Measurements from ENCODE around the gene SRGAP3. TPM values are rescaled to one million over a fixed set of nuclear protein-coding genes. Genes with fewer than 3 reads are reported as not detected.

Gene SRGAP3
- polyA plus RNA-seq, 1 donor = 19.5 TPM

DNA sequence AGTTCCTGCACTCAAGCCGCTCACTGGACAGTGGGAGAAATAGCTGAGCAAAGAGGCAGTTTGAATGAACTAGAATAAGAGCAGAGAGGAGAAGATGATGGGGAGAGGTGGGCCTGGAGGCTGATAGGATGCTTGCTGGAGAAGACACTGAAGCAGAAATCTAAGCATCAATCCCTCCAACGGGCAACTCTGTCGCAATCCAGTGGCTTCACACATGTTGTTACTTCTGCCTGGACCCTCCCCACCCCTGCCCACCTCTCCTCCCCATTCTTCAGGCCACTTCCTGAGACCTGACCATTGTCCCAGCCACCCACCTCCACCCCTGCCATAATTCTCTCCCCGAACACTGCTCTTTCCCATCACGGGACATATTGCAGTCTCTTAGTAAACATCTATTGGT lies 76.0 kb downstream of the SRGAP3 start:
- no peak for DNase-seq

DNA sequence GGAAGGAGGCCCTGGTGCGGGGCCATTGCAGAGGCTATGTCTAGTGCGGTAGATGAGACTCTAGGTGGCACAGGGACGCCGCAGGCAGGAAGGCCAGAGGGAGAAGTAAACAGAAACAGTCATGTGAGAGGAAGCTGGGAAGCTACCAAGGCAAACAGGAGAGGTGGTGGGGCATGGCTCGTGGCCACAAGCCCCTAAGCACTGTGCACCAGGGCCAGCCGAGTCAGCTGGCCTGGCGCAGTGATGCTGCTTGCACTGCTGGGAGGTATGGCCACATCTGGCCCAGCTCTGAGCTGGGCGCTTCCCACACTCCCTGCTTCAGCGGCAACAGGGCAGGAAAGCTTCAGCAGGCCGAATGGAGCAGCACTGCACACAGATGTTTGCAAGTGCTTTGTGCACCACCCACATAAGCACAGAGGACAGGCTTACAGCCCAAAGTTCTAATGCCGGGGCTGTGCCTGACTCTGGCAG lies 76.6 kb downstream of the SRGAP3 start:
- no peak for DNase-seq

DNA sequence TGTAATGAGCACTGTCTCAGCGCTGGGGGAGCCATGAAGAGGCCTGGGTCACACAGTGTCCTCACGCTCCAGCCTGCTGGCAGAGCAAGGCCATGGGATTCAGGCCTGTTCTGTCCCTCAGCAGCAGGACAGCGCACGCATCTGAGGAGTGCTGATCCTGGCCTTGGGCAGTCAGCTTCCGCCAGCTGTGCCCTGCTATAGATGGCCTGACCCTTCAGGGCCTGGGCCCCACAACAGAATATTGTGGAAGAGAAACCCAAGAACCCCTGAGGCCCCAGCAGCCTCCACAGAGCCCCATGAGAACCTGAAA lies 78.6 kb downstream of the SRGAP3 start:
- no peak for DNase-seq

DNA sequence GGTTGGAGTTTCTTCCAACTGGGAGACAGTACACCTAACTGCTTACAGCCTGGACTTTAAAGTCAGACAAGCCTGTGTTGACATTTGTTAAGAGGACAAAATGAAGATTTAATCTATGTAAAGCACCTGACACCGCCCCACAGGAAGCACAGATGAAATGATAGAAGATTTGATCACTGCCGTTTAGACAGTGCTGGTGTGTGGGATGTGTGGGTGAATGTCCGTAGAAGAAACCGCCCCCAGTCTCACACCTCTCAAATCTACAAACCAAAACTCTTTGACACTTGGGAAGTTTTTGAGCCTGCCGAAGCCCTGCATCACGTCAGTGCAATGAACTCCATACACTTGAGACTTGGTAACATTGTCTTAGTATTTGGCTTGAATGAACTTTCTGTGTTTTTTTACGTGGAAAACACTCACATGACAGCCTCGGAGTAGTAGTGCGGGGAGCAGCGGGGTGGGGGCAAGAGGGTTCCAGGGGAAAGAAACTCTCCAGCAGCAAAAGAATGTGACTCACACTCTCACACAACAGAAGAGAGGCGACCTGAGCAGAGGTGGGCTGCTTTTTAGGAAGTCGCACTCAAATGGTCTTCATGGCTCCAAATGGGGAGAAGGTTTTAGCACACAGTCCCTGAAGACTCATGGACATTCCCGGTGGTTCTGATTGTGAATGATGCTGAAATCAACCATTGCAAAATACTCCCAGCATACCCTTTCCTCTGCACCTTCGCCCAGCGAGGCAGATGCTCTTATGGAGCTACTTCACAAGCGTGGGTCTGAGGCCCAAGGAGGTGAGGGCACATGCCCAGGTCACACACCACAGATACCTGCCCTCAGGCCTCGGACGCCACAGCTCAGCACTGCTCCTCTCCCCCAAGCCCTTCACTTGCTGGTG lies 79.2 kb downstream of the SRGAP3 start:
- DNase-seq = no peak

DNA sequence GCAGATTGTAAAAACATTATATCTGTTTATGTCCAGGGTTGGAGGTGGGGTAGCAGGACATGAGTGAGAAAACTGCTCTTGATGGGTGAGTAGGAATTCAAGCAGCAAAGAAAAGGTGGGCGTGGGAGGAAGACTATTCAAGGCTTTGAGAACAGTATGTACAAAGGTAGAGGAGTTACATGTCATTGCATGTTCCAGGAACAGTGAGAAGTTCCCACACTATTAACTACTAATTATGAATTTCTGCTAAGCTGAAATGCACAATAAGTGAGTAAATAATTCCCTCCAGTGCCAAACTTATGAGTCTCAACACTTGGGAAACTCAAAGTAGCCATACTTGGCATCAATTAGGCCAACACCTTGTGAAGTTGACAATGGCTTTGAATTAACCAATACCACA lies 80.1 kb downstream of the SRGAP3 start:
- DNase-seq = no peak

DNA sequence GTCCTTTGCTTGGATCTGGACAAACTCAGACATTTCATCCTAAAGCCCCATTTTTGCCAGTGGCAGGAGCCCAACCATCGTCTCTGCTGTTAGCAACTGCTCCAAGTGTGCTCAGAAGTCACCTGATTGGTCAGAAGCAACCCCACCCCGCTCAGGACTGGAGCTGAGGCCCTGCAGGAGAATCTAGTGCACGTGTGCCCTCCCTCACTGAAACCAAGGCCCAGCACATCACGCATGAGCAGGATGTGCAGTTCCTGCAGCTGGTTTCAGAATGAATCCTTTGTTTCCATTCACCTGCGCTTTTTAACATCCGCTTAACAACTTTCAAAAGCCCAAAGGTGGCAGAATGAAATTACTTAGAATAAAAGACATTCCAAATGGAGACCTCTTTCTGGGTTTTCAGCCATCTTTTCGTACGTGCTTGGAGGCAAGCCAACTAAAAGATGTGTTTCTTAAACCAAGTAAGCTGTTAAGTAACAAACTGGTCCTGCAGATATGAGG lies 81.2 kb downstream of the SRGAP3 start:
- no peak for DNase-seq

DNA sequence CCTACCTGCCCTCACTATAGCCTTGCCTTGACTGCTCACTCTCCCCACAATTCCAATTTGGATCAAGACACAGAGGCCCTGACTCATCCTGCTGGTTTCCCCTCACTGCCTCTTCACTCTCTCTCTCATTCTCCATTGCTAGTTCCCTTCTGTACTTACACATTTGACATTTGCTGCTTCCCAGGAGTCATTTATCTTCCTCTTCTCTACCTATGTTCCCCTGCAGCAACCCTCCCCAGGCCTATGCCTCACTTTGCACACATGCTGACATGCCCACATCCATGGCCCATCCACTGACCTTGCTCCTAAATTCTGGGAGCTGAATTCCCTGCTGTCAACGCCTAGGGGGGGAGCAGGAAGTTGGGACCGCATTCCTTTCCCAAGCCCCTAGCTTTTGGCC lies 82.2 kb downstream of the SRGAP3 start:
- no peak for DNase-seq

DNA sequence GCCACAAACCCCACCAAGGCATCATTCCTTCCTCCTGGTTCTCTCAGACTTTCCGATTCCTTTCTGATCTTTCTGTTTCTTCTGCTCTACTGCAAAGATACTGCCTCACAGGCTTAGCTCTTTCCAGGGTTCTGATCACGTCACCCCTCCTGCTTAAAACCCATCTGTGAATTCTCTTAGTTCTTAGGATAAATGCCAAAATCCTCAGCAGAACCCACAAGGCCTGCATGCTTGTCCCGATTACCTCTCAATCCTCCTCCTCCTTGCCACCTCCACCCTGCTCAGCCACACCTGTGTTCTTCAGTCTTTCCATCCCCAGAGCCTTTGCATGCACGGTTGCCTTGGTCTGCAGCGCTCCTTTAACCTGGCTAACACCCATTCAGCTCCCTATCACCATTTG lies 84.0 kb downstream of the SRGAP3 start:
- DNase-seq = no peak

DNA sequence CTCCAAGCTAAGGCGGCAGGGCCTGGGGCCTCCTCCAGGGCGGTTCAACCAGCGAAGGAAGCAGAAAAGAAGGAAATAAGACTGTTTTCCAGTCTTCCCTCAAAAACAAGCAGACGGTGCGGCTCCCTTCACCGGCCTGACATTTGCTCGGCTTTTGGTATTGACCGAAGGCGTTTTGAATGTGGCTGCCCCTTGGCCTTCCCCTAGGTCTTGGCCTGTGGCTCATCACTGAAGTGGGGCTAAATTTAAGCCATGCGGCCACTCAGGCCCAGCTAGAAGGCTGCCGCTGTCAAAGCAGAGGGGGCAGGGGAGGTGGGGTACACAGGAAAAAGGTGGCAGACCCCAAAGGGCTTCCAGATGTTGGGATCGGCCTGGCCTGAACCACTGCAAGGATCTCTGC lies 86.2 kb downstream of the SRGAP3 start:
- no peak for DNase-seq

DNA sequence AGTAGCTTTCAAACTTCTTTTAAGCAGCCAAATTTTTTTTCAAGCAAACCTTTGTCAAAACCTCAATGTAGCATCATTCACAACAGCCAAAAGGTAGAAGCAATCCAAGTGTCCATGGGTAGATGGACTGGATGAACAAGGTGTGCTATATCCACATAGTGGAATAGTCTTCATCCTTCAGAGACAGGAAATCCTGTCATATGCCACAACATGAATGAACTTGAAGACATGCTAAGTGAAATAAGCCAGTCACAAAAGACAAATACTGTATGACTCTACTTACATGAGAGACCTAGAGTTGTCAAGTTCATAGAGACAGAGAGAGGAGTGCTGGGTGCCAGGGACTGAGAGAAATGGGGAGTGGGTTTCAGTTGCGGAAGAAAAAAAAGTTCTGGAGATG lies 87.6 kb downstream of the SRGAP3 start:
- no peak for DNase-seq

DNA sequence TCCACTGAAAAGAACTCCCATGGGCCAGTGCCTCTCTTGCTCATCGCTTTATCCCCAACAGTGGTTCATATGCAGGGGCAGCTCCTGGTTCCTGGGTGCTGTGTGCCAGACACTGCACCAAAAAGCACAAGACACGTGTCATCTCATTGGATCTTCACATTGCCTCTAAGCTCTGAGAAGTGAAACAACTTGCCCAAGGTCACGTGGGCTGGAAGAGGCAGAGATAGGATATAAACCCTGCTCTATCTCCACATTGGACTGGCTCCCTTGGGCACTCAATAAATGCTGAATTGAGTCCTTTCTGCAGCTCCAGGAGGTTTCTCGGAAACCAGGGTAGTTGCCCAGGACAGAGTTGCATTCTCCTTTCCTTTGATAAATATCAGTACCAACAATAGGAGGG lies 88.1 kb downstream of the SRGAP3 start:
- DNase-seq = no peak

DNA sequence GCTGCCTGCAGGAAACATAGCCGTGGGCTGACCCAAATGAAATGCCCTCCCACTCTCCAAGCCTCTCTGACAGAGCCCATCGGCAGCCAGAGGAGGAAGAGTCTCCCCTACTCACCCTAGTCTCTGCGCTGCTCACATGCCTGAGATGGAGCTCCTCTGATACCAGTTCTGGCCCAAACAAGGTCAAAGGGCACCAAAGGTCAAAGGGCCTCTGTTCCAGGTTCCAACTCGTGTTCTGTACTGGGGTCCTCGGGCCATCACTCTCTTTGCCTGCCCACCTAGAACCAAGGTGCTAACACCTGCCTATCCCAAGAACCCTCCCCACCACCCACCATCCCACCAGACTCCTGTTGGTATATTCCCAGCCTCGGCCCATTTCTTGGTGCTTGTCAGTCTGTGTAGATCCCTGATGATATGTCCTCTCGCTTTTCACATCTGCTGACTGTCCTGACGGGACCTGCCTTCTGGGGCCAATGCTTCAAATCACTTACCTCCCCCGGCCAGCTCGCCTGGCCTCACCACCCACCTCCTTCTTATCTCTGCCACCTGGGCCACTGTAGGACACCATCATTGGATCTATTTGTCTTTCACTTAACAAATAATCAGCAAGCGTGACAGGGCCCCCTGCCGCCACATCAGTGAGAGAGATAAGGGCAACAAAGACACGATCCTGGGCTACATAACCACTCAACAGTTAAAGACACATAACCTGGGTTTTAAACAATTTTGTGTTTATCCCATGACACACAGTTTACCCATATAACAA lies 90.4 kb downstream of the SRGAP3 start:
- DNase-seq = no peak

DNA sequence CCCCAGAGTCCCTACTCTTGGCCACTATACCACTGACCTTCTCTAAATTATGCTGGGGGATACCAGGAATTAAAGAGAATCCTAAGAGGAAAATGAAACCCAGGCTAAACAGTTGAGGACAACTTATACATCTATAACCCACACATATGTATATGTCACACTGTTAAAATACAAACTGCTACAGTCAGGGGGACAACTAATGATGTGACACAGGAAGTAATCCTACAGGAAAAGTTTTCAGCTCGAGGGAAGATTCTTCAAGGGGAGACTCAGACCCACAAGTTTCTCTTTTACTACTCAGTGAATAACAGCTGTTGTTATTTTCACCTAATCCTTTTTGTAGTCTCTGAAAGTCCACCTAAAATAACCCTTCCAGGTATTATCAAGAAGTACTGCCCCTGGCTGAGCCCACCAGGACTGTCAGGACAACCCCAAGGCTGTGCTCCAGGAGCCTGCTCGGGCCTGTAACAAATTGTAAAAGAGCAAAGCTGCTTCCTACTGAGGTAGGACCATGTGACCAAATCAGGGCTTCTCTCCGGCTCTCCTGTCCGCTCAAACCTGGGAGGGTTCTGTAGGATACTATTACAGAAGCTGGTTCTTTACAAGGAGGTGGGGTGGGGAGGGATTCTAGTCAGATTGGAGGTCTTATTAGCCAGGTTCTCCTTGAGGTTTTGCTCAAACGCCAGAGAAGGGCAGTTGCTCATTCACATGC lies 91.6 kb downstream of the SRGAP3 start:
- DNase-seq = no peak

DNA sequence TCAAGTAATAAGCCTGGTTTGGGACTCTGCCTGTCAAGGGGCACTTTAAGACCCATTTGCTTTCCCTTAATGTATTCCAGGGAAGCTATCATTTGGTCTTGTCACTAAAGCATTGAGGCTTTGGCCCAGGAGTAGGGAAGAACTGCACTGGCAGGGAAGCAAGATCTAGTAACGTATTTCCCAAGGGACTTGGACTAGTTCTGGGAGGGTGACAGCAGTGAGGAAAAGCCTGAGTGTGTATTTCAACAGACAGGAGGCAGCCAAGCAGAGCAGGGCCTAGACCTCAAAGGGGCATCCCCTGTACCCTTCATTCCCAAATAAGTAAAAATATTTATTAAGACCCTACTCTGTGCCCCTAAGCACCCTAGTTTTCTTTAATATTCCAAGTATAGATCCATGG lies 92.8 kb downstream of the SRGAP3 start:
- no peak for DNase-seq

DNA sequence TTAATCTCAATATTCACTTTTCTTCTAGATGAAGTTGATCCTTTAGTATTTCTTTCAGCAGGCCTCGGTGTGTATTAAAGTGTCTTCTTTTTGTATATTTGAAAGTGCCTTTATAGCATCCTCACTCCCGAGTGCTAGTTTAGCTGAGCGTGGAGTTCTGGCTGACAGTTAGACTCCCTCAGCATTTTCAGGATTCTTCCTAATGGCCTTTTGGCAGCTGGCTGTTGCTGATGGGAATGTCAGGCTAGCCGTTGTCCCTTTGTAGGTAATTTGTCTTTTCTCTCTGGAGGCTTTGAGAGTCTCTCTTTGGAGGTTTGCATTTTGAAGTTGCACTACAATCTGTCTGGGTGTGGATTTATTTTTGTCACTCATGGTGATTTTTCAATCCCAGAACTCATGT lies 94.4 kb downstream of the SRGAP3 start:
- DNase-seq = no peak

DNA sequence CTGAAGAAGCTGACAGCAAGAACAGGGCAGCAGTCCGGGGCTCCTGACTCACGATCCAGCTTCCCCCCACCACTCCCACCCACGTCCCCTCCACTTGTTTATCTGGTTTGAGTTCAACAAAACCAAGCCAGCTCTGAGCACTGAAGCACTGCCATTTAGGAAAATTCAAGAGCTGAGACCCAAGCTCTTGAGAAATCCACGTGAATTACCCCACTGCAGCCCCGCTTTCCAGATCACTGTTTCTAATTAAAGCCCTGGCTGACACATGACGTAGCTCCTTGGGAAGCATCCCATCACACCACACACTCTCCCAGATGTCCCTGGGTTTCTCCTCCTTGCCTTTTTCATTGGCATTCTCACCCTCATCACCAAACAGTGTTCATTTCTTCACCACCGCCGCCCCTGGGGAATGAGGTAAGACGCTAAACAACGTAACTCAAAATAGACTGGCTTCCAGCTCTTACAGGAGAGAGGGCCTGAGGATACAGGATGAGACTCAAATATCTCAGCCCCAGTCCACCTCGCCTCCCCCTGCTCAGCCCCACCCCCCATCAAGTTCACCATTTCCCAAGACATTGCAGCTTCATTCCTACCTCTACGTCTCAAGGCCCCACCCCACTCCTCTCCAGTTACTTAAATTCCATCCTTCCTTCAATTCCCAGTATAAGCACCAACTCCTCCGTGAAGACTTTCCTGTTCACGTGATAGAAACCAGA lies 95.4 kb downstream of the SRGAP3 start:
- DNase-seq = no peak

DNA sequence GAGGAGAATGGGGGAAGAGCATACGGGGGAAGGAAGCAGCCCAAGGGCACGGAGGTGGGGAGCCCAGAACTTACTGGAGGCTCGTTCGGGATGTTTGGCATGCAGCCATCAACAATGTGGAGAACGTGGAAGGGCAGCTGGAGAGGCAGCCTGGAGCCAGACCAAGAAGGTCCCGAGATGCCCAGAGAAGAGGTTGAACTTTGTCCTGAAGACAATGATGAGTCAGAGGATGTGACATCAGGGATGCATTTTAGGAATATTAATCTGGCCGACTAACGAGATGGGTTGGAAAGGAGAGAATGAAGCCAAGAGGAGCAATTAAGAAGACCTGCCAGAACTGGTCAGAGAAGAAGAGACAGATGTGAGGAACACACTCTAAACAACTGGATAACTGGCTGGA lies 98.2 kb downstream of the SRGAP3 start:
- DNase-seq = no peak

DNA sequence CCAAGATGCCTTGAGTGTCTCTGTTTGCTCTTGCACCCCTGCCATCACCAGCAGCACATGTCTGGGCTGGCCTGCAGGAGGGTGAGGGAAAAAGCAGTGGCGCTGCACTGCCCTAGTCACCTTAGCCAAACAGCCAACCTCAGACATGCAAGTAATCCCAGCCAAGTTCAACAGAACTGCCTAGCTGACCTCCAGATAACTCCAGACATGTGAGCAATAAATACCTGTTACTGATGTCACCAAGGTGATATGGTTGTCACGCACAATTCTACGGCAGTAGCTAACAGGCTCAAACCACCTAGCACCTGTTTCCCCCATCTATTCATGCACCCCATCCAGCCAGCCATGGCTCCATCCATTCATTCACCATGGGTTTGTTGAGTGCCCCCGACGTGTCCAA lies 99.9 kb downstream of the SRGAP3 start:
- no peak for DNase-seq

DNA sequence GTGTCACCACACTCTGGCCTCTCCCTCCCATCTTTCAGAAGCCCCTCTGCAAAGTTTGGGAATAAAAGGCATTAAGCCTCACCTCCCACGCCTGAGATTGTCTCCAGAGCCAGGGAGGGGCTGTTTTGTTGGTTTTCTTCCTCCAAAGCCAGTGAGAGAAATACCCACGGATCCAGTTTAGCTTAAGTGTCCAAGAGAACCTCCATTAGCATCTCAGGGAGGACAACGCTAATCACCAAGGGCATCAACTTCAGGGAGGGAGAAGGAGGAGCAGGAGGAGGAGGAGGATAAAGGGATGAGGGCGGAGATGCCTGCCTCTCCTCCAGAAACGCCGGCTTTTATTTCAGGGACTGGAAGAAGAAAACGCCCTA lies 101.6 kb downstream of the SRGAP3 start:
- DNase-seq = no peak

DNA sequence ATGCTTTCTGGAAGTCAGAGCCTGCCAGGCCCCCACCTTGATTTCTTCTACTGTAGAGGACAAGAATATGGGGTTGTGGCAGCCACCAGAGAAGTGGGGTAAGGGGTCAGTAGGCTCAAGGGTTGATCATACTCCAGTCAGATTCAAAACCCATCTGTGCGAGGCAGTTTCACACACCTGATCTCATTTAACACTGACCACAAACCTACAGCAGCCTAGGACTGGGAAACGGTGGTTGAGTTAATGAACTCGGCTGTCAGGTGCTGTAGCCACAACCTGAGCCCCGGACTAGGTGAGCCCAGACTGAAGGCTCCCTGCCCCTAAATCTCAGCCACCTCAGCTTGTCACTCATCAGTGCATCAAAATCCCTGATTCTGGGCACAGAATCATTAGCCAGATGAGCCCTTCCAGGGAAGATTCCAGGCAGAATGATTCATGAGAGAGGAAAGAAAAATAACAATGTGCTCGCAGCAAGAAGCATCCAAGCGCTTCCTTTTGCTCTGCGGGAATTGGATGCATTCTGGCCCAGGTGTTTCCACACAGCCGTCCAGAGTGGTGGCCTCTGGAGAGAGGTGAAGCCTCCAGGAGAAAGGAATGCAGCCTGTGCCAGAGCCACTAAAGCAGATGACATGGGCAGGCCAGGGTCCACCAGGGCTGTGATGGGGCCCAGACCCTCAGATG lies 102.1 kb downstream of the SRGAP3 start:
- DNase-seq = no peak

DNA sequence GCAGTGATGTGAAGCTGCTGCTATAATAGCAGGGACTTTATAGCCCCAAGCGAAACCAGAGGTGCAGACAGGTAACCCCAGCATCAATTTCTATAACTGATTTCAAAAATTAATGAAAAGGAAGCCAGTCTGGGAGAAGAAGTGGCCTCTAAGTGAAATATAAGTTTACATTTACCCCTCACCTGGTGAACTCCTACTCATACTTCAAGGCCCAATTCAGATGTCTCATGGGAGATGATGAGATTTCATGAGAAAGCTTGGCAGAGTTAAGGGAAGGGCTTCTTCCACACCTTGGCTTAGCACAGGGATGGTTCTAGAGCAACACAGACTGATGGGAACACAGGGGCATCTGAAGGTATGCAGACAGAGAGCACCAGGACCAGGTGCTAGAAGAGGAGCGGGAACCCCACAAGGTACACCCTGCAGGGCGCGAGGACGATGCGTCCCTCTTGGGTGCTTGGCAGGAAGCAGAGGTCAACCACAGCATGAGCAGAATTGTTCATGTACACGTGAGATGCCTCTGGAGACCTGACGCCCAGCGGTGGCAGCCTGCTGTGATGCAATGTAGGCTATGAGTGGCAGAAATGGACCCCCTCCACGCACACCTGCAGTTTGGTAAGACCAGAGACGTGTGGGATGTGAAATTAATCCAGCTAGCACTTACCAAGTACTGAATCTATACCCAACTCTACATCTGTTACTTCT lies 102.9 kb downstream of the SRGAP3 start:
- no peak for DNase-seq

Measured in left kidney (tissue), 2 donors.